Measurements from ENCODE around the gene ARID1B. TPM values are rescaled to one million over a fixed set of nuclear protein-coding genes. Genes with fewer than 3 reads are reported as not detected.

Gene ARID1B
- total and polyA plus RNA-seq, 2 donors (not counting 1 experiment from before 2014, with no cell fraction given), result 47.2 to 280 TPM

DNA sequence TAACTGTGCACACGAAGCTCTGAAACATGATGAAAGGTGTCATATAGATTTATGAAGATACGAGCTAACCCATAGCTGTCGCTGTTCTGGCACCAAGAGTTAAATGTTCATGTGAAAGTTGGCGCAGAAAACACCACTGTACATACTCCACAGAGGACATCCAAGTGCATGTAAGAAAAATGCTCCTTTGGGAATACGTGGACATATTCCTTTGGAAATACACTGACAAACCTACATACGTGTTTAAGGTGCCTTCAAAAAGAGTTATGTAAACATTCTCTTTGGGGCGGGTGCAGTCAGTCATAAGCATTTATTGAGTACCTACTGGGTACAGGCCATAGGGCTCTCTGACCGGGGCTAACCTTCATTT, 723 bp upstream of the ARID1B start:
- CTCF ChIA-PET, result interaction anchor here (0.7 to 1.9 kb wide), 8 partner anchors 8 to 212 kb away, joined by 3 to 12 read pairs (median 4); no protein-coding TSS in a partner anchor
- 0% methylated on average over 2 of the region's 8 CpGs for whole genome bisulfite sequencing (ENCODE audit: insufficient coverage)
- peak; percentile 62 for DNase-seq

More for the DNA sequence above, 723 bp upstream of the ARID1B start:
- Histone ChIP-seq H4K20me1 (ENCODE audit: control insufficient read depth, insufficient read depth, low read length, poor library complexity, severe bottlenecking) (no peaks in the 10 kb centered on the region), H3K4me2 (replicated peaks; ENCODE audit: low read depth, low read length, poor library complexity, severe bottlenecking) (peak overlapping the region; percentile 89), H3K79me2 (ENCODE audit: control insufficient read depth, insufficient read depth, low read length) (peaks cover 38% of the 10 kb centered on the region), H3K36me3 (replicated peaks in 1 of 2; ENCODE audit: control extremely low read depth in 1 of 2, control insufficient read depth in 1 of 2, extremely low read depth in 1 of 2, insufficient read depth in 2 of 2, low read length in 1 of 2) (no peaks in the 10 kb centered on the region), H3K27me3 (replicated peaks in 1 of 4; ENCODE audit: control extremely low read depth in 1 of 4, control insufficient read depth in 3 of 4, insufficient read depth in 4 of 4, low read length in 3 of 4) (no peaks in the 10 kb centered on the region), H3K27ac (ENCODE audit: low read length in 2 of 2) (peak overlapping the region; percentile 92 to 94), H2AFZ (ENCODE audit: insufficient read depth, low read depth, low read length, poor library complexity, severe bottlenecking) (peak overlapping the region; percentile 85), H3K9me3 (ENCODE audit: control extremely low read depth in 1 of 3, control insufficient read depth in 2 of 3, insufficient read depth in 1 of 3, low read length in 2 of 3) (no peaks in the 10 kb centered on the region), H3K4me3 (ENCODE audit: control extremely low read depth in 1 of 5, extremely low read depth in 1 of 5, insufficient read depth in 1 of 5, low read depth in 2 of 5, low read length in 4 of 5) (peak overlapping the region; percentile 61 to 88 (median 69)), H3K4me1 (ENCODE audit: control insufficient read depth in 2 of 2, insufficient read depth in 2 of 2, low read length in 2 of 2) (peaks cover 12 to 22% of the 10 kb centered on the region in 2 donors), H3K9ac (ENCODE audit: low read length) (peak overlapping the region; percentile 77)
- Mint-ChIP-seq H3K27me3 (no peaks in the 10 kb centered on the region), H3K27ac (peak overlapping the region; percentile 94), H3K9me3 (ENCODE audit: insufficient read depth) (no peaks in the 10 kb centered on the region), H3K4me3 (peak overlapping the region; percentile 90), H3K4me1 (peaks cover 41% of the 10 kb centered on the region)
- POLR2A ChIA-PET, result interaction anchor here (1.1 to 2.9 kb wide), 4 partner anchors 23 to 92 kb away, joined by 5 to 20 read pairs (median 8); no protein-coding TSS in a partner anchor
- TF ChIP-seq, protein P1, sequence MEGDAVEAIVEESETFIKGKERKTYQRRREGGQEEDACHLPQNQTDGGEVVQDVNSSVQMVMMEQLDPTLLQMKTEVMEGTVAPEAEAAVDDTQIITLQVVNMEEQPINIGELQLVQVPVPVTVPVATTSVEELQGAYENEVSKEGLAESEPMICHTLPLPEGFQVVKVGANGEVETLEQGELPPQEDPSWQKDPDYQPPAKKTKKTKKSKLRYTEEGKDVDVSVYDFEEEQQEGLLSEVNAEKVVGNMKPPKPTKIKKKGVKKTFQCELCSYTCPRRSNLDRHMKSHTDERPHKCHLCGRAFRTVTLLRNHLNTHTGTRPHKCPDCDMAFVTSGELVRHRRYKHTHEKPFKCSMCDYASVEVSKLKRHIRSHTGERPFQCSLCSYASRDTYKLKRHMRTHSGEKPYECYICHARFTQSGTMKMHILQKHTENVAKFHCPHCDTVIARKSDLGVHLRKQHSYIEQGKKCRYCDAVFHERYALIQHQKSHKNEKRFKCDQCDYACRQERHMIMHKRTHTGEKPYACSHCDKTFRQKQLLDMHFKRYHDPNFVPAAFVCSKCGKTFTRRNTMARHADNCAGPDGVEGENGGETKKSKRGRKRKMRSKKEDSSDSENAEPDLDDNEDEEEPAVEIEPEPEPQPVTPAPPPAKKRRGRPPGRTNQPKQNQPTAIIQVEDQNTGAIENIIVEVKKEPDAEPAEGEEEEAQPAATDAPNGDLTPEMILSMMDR (IDR thresholded peaks at IDR 0.05), result no peak
- no peak for ATAC-seq (ENCODE audit: low read depth)
- intact Hi-C loops (cut with micrococcal nuclease), result loop anchor here (2.0 kb wide), 2 partner anchors 14 to 140 kb away; no protein-coding TSS in a partner anchor
